ENCODE measurements around the gene AUTS2. TPM values are rescaled to one million over a fixed set of nuclear protein-coding genes. Genes with fewer than 3 reads are reported as not detected.

The AUTS2 gene
- total and polyA plus RNA-seq, 2 of the 8 experiments (the other 6 are each of a cell fraction or from before 2014, with no cell fraction given) = 25.9 to 101 TPM

DNA sequence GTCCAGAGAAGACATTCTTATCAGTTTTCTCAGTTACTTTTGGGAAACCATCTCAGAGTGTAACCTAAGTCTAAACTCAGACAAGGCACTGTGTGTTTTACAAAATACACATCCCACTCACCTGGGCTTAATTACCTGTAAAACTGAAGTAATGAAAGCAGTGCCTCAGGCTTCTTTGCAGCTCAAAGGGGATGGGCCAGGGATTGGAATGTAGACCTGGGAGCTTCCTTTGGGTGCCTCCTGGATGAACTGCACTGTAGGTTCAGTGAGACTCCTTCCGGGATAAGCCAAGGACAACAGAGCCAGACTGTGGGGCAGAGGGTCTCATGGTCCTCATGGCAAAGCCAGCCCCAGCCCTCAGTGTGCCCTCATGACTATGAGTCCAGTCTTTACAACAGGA is 861.3 kb downstream of the AUTS2 start (continued):
- TF ChIP-seq, protein P1, sequence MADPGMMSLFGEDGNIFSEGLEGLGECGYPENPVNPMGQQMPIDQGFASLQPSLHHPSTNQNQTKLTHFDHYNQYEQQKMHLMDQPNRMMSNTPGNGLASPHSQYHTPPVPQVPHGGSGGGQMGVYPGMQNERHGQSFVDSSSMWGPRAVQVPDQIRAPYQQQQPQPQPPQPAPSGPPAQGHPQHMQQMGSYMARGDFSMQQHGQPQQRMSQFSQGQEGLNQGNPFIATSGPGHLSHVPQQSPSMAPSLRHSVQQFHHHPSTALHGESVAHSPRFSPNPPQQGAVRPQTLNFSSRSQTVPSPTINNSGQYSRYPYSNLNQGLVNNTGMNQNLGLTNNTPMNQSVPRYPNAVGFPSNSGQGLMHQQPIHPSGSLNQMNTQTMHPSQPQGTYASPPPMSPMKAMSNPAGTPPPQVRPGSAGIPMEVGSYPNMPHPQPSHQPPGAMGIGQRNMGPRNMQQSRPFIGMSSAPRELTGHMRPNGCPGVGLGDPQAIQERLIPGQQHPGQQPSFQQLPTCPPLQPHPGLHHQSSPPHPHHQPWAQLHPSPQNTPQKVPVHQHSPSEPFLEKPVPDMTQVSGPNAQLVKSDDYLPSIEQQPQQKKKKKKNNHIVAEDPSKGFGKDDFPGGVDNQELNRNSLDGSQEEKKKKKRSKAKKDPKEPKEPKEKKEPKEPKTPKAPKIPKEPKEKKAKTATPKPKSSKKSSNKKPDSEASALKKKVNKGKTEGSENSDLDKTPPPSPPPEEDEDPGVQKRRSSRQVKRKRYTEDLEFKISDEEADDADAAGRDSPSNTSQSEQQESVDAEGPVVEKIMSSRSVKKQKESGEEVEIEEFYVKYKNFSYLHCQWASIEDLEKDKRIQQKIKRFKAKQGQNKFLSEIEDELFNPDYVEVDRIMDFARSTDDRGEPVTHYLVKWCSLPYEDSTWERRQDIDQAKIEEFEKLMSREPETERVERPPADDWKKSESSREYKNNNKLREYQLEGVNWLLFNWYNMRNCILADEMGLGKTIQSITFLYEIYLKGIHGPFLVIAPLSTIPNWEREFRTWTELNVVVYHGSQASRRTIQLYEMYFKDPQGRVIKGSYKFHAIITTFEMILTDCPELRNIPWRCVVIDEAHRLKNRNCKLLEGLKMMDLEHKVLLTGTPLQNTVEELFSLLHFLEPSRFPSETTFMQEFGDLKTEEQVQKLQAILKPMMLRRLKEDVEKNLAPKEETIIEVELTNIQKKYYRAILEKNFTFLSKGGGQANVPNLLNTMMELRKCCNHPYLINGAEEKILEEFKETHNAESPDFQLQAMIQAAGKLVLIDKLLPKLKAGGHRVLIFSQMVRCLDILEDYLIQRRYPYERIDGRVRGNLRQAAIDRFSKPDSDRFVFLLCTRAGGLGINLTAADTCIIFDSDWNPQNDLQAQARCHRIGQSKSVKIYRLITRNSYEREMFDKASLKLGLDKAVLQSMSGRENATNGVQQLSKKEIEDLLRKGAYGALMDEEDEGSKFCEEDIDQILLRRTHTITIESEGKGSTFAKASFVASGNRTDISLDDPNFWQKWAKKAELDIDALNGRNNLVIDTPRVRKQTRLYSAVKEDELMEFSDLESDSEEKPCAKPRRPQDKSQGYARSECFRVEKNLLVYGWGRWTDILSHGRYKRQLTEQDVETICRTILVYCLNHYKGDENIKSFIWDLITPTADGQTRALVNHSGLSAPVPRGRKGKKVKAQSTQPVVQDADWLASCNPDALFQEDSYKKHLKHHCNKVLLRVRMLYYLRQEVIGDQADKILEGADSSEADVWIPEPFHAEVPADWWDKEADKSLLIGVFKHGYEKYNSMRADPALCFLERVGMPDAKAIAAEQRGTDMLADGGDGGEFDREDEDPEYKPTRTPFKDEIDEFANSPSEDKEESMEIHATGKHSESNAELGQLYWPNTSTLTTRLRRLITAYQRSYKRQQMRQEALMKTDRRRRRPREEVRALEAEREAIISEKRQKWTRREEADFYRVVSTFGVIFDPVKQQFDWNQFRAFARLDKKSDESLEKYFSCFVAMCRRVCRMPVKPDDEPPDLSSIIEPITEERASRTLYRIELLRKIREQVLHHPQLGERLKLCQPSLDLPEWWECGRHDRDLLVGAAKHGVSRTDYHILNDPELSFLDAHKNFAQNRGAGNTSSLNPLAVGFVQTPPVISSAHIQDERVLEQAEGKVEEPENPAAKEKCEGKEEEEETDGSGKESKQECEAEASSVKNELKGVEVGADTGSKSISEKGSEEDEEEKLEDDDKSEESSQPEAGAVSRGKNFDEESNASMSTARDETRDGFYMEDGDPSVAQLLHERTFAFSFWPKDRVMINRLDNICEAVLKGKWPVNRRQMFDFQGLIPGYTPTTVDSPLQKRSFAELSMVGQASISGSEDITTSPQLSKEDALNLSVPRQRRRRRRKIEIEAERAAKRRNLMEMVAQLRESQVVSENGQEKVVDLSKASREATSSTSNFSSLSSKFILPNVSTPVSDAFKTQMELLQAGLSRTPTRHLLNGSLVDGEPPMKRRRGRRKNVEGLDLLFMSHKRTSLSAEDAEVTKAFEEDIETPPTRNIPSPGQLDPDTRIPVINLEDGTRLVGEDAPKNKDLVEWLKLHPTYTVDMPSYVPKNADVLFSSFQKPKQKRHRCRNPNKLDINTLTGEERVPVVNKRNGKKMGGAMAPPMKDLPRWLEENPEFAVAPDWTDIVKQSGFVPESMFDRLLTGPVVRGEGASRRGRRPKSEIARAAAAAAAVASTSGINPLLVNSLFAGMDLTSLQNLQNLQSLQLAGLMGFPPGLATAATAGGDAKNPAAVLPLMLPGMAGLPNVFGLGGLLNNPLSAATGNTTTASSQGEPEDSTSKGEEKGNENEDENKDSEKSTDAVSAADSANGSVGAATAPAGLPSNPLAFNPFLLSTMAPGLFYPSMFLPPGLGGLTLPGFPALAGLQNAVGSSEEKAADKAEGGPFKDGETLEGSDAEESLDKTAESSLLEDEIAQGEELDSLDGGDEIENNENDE (IDR thresholded peaks at IDR 0.05; ENCODE audit: insufficient replicate concordance, low read length) = no peak
- no peak for TF ChIP-seq GTF2F1 (IDR thresholded peaks at IDR 0.05; ENCODE audit: borderline replicate concordance, low read depth, low read length)
- TF ChIP-seq, protein P2, sequence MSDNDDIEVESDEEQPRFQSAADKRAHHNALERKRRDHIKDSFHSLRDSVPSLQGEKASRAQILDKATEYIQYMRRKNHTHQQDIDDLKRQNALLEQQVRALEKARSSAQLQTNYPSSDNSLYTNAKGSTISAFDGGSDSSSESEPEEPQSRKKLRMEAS (IDR thresholded peaks at IDR 0.05) = no peak
- no peak for TF ChIP-seq BRCA1 (IDR thresholded peaks at IDR 0.05; ENCODE audit: low read depth, low read length)
- no peak for TF ChIP-seq YY1 (IDR thresholded peaks at IDR 0.05; ENCODE audit: low read depth, low read length)
- no peak for TF ChIP-seq POU5F1 (IDR thresholded peaks at IDR 0.05; ENCODE audit: low read depth, low read length)
- TF ChIP-seq RAD21 (IDR thresholded peaks at IDR 0.05 in 1 of 2, conservative IDR thresholded peaks at IDR 0.05 in 1 of 2; ENCODE audit: low read depth in 2 of 2, low read length in 2 of 2) = no peak
- TF ChIP-seq JUND (IDR thresholded peaks at IDR 0.05; ENCODE audit: low read length) = no peak
